HFFc6 (cell line): Measurements from ENCODE around the gene SLC25A21. TPM values are rescaled to one million over a fixed set of nuclear protein-coding genes. Genes with fewer than 3 reads are reported as not detected.

Source experiments
- DNase-seq: peaks from one replicate; pipeline ENCODE4 v3.0.0-alpha.2; 2018
- H3K27ac Mint-ChIP-seq: 2 replicates; pipeline ENCODE4 v1.8.0; 2020; ENCODE audit warnings: mild to moderate bottlenecking, mixed read lengths
- H3K27me3 Mint-ChIP-seq: 2 replicates; pipeline ENCODE4 v1.8.0; 2021; ENCODE audit warnings: mild to moderate bottlenecking, moderate library complexity, mixed read lengths; ENCODE audit not compliant: insufficient read depth
- H3K36me3 Mint-ChIP-seq: 2 replicates; pipeline ENCODE4 v1.8.0; 2021; ENCODE audit warnings: low read depth, mixed read lengths
- H3K4me1 Mint-ChIP-seq: 2 replicates; pipeline ENCODE4 v1.8.0; 2020; ENCODE audit warnings: low read depth, mixed read lengths
- H3K4me3 Mint-ChIP-seq: 2 replicates; pipeline ENCODE4 v1.8.0; 2020; ENCODE audit warnings: mild to moderate bottlenecking, moderate library complexity, mixed read lengths
- H3K9me3 Mint-ChIP-seq: 2 replicates; pipeline ENCODE4 v1.8.0; 2020; ENCODE audit warnings: mild to moderate bottlenecking, mixed read lengths
- CTCF ChIP-seq: fragments of 200-600 bp; sonication (generic); IDR thresholded peaks from 2 replicates; pipeline ENCODE4 v1.5.0; 2021; ENCODE audit warnings: antibody characterized with exemption, mild to moderate bottlenecking
- total RNA-seq, 6 experiments: library from RNA; stranded (reverse); fragmentation: NEBNext Ultra II Directional; extraction: Animal tissue kit (Norgen Biotek cat#: 25700); gene quantifications; 2 replicates in 1 of 6; 3 replicates in 5 of 6; pipeline ENCODE4 v1.2.3, GENCODE V29; 2021

SLC25A21 gene
- total RNA-seq, 6 experiments from 2014 or later = 0.33 to 1.1 (median 0.47) TPM

GRCh38 chr14:36997843-36998242 lies 174.6 kb downstream of the SLC25A21 start:
- H3K9me3 Mint-ChIP-seq = no peaks in the 10 kb centered on the region
- H3K4me3 Mint-ChIP-seq = no peak overlapping the region
- H3K36me3 Mint-ChIP-seq = no peaks in the 10 kb centered on the region
- no peak for TF ChIP-seq CTCF
- no peak overlapping the region for H3K27ac Mint-ChIP-seq
- peaks cover 2% of the 10 kb centered on the region; the same call in 1 of the 2 replicates for H3K27me3 Mint-ChIP-seq
- no peak for DNase-seq
- peaks cover 24% of the 10 kb centered on the region for H3K4me1 Mint-ChIP-seq

- H3K9me3 Mint-ChIP-seq = no peaks in the 10 kb centered on the region
- H3K27ac Mint-ChIP-seq = no peak overlapping the region
- no peaks in the 10 kb centered on the region for H3K36me3 Mint-ChIP-seq
- peaks cover 30% of the 10 kb centered on the region for H3K4me1 Mint-ChIP-seq
- no peak for TF ChIP-seq CTCF
- H3K4me3 Mint-ChIP-seq = no peak overlapping the region
- no peak for DNase-seq
- peaks cover 2% of the 10 kb centered on the region; the same call in 1 of the 2 replicates for H3K27me3 Mint-ChIP-seq
These were observed 175.4 kb downstream of the SLC25A21 start for GRCh38 chr14:36996857-36997590.

- H3K4me3 Mint-ChIP-seq = no peak overlapping the region
- H3K4me1 Mint-ChIP-seq = peaks cover 30% of the 10 kb centered on the region
- H3K36me3 Mint-ChIP-seq = no peaks in the 10 kb centered on the region
- peak; percentile 62 for DNase-seq
- H3K27me3 Mint-ChIP-seq = peaks cover 1% of the 10 kb centered on the region; the same call in 1 of the 2 replicates
- no peak overlapping the region for H3K27ac Mint-ChIP-seq
- no peaks in the 10 kb centered on the region for H3K9me3 Mint-ChIP-seq
- TF ChIP-seq CTCF = no peak
These were observed 176.1 kb downstream of the SLC25A21 start for GRCh38 chr14:36996133-36996856.

GRCh38 chr14:36989806-36990205 lies 182.6 kb downstream of the SLC25A21 start:
- TF ChIP-seq CTCF = no peak
- Mint-ChIP-seq H3K27me3 (no peaks in the 10 kb centered on the region; the same call in 1 of the 2 replicates), H3K9me3 (no peaks in the 10 kb centered on the region), H3K4me1 (peaks cover 41% of the 10 kb centered on the region), H3K27ac (no peak overlapping the region), H3K4me3 (no peak overlapping the region), H3K36me3 (no peaks in the 10 kb centered on the region)
- no peak for DNase-seq

GRCh38 chr14:36988989-36989388 lies 183.4 kb downstream of the SLC25A21 start:
- TF ChIP-seq CTCF = no peak
- H3K4me1 Mint-ChIP-seq = peaks cover 41% of the 10 kb centered on the region
- no peaks in the 10 kb centered on the region for H3K9me3 Mint-ChIP-seq
- no peaks in the 10 kb centered on the region for H3K36me3 Mint-ChIP-seq
- no peak overlapping the region for H3K27ac Mint-ChIP-seq
- no peak overlapping the region for H3K4me3 Mint-ChIP-seq
- no peak for DNase-seq
- H3K27me3 Mint-ChIP-seq = no peaks in the 10 kb centered on the region; the same call in 1 of the 2 replicates
